GM19438 (cell line): ENCODE data around the gene SLX4IP.

Experiments
- ATAC-seq: cut with Tn5 transposase; IDR thresholded peaks from one replicate; pipeline ENCODE4 v1.9.1; 2021; ENCODE audit warnings: low read depth; ENCODE audit not compliant: unreplicated experiment

Gene SLX4IP

GRCh38 chr20:10670501-10671220 is 235.6 kb downstream of the SLX4IP start:
- ATAC-seq, result peak; percentile 23

GRCh38 chr20:10671221-10671918 is 236.3 kb downstream of the SLX4IP start:
- peak; percentile 20 for ATAC-seq

GRCh38 chr20:10671919-10672623 is 237.0 kb downstream of the SLX4IP start:
- ATAC-seq, result no peak

GRCh38 chr20:10672624-10673127 is 237.6 kb downstream of the SLX4IP start:
- no peak for ATAC-seq

GRCh38 chr20:10673176-10673841 is 238.2 kb downstream of the SLX4IP start:
- no peak for ATAC-seq

- ATAC-seq, result peak; percentile 50
Measured at GRCh38 chr20:10673842-10674683, 239.0 kb downstream of the SLX4IP start, which contains the start of gene JAG1. TSS of gene JAG1 (minus strand) at chr20:10673999. CDS start at chr20:10673530, 469 bp downstream.

GRCh38 chr20:10674684-10675449 is 239.8 kb downstream of the SLX4IP start:
- ATAC-seq, result peak; percentile 40

- ATAC-seq, result no peak
Measured at GRCh38 chr20:10675450-10675848, 240.3 kb downstream of the SLX4IP start.

- no peak for ATAC-seq
Measured at GRCh38 chr20:10676518-10676917, 241.4 kb downstream of the SLX4IP start.
